Occipital lobe (tissue), 2 donors: ENCODE data around the gene LAMTOR5. TPM values are rescaled to one million over a fixed set of nuclear protein-coding genes. Genes with fewer than 3 reads are reported as not detected.
A peak's percentile ranks its signal among the peaks of the same experiment; 100 is the strongest.
"Not testable (repeated sequence)": the region's sequence is repeated elsewhere in the genome, so short reads cannot be mapped to it uniquely, and the experiment has no call there.

Experiments
- DNase-seq: peaks from one replicate; lab custom pipeline; 2025; lab: John Stamatoyannopoulos, UW
- total RNA-seq: library from RNA; depleted of rRNA; stranded (reverse); fragments of >200 nt; gene quantifications from one replicate; pipeline ENCODE4 v1.2.3, GENCODE V29; 2014

LAMTOR5 gene
- total RNA-seq: 37.7 TPM

GRCh38 chr1:110407260-110408210 lies at the start of gene LAMTOR5:
LAMTOR5 (minus strand) TSS chr1:110407694; CDS start chr1:110407620, 74 bp downstream.
- DNase-seq: peak; percentile 86

DNA sequence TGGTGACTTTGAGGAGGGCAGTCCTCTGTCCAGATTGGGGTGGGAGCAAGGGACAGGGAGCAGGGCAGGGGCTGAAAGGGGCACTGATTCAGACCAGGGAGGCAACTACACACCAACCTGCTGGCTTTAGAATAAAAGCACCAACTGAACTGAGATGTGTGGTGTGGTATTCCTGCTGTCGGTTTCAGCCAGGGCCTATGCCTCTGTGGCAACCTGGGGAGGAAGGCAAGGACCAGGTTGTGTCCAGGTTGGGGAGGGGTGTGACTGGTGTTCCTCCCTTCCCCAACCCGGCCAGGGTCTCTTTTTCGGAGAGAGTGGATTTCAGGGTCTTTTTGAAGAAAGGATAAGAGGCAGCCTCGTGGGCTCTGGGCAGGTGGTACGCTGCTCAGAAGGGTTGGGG lies 49.7 kb upstream of the LAMTOR5 start:
- no peak for DNase-seq

GRCh38 chr1:110455151-110455550 lies 47.7 kb upstream of the LAMTOR5 start:
- no peak for DNase-seq

DNA sequence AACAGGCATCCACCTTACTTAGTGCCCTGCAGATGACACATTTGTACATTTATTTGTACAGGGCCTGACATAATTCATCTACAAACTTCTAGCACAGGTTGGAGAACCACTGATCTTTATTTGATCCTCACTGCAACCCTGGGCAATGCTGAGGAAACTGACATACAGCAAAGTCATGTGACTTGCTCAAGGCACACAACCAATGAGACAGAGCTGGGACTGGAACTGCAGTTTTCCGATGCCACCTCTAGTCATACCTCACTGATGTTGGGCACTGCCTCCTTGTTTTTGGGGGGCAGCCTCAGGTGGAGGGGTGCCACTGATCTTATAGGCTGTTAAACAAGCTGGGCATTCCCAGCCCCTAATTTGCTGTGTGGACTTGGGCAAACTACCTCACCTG lies 46.8 kb upstream of the LAMTOR5 start:
- DNase-seq: no peak

- no peak for DNase-seq
These were observed 46.3 kb upstream of the LAMTOR5 start for GRCh38 chr1:110453829-110454228.

DNA sequence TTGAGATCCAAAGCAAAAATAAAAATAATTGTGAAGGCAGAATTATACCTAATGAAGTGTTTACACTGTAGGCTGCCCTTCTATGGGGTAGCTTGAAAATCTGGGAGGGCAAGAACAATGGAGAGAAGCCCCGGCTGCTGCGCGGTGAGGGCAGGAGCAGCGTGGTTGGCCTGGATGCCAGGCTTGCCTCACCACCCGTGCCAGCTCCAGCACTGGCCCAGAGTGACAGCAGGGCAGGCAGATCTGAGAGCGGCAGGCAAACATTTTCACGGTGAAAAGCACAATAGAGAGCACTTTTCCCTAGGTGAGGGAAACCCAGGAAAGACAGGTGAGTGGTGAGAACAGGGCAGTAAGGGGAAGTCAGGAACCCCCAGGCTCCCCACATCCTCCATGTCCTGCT lies 44.8 kb upstream of the LAMTOR5 start:
- no peak for DNase-seq

GRCh38 chr1:110450929-110451328 lies 43.4 kb upstream of the LAMTOR5 start, which contains the start of gene PROK1:
PROK1 (plus strand) TSS chr1:110451149; CDS start chr1:110451217, 68 bp downstream.
- DNase-seq: no peak

- no peak for DNase-seq
These were observed 42.5 kb upstream of the LAMTOR5 start for GRCh38 chr1:110449661-110450651.

- DNase-seq: no peak
These were observed 37.1 kb upstream of the LAMTOR5 start for GRCh38 chr1:110444561-110444960.

DNA sequence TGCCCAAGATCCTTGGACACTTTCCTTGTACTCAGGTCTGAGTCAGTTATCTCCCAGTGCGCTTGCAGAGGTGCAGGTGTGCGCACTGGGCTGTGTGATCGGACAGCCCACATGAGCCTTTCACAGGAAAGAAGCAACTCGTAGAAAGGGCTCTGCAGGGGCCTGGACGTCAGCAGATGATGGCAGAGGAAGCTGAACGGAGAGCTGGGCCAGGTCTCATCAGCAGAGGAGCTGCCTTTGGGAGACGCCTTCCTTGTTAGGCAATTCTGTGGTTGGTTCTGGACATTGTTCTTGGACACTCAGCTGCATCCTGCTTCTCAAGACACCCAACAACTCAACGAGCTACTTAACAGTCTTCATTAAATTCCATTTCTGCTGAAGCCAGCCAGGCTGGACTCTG lies 36.0 kb upstream of the LAMTOR5 start:
- no peak for DNase-seq

DNA sequence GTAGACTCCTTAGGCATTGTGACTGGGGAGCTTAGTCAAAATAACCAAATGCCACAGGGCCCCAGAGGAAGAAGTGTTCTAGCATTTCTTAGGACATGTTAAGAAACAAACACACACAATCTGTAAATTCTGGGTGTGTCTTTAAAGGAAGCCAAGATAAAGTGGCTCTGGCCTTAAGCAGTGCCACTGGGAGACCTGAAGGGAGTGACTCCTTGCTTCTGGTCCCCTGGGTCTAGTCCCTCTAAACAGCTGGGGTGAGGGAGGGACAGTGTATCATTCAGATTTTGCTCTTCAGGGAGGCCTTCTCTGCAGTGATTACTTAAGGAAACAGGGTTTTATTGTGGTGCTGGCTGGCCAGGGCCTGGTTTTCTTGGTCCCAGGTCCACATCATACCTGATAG lies 34.4 kb upstream of the LAMTOR5 start:
- DNase-seq: no peak

GRCh38 chr1:110440877-110441276 lies 33.4 kb upstream of the LAMTOR5 start:
- no peak for DNase-seq

GRCh38 chr1:110439873-110440272 lies 32.4 kb upstream of the LAMTOR5 start:
- not testable (repeated sequence) for DNase-seq

- no peak for DNase-seq
These were observed 31.4 kb upstream of the LAMTOR5 start for GRCh38 chr1:110438893-110439292.

- not testable (repeated sequence) for DNase-seq
These were observed 30.3 kb upstream of the LAMTOR5 start for GRCh38 chr1:110437645-110438299.

- DNase-seq: no peak
These were observed 29.1 kb upstream of the LAMTOR5 start for GRCh38 chr1:110436635-110437034.

GRCh38 chr1:110434946-110435345 lies 27.5 kb upstream of the LAMTOR5 start:
- no peak for DNase-seq

GRCh38 chr1:110433803-110434202 lies 26.3 kb upstream of the LAMTOR5 start:
- DNase-seq: no peak

- no peak for DNase-seq
These were observed 25.7 kb upstream of the LAMTOR5 start for GRCh38 chr1:110433213-110433612.

- no peak for DNase-seq
These were observed 23.4 kb upstream of the LAMTOR5 start for GRCh38 chr1:110430901-110431300.

GRCh38 chr1:110430366-110430765 lies 22.9 kb upstream of the LAMTOR5 start:
- DNase-seq: no peak
